Stimulated activated CD4-positive, alpha-beta T cell treated with anti-CD3 and anti-CD28 coated beads, Interleukin-4, amount 100 ng/mL, for 48 hours (primary cell): ENCODE measurements around the gene THUMPD1.
"Not testable (repeated sequence)": the region's sequence is repeated elsewhere in the genome, so short reads cannot be mapped to it uniquely, and the experiment has no call there.

ENCODE experiments used
- DNase-seq, 2 donors: peaks; one replicate each; pipeline ENCODE4 v3.0.0-alpha.2; 2020; ENCODE audit warnings: low read depth in 2 of 2

The THUMPD1 gene

DNA sequence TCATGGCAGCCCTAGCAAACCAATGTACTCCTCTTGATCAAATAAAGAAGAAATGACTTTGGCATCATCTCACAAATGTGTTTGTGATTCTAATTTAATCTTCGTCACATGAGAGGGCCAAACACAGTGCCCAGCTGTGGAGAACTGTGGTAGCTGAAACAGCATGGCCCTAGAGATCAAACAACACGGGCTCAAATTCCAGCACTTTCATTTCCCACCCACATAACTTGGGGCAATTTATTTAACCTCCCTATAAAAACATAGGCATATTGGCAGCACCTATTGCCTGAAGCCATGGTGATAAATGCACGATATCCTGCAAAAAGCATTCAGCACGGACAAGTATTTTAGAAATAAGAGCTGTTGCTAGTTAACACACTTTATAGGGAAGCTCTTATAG, 46.6 kb downstream of the THUMPD1 start:
- DNase-seq: no peak

DNA sequence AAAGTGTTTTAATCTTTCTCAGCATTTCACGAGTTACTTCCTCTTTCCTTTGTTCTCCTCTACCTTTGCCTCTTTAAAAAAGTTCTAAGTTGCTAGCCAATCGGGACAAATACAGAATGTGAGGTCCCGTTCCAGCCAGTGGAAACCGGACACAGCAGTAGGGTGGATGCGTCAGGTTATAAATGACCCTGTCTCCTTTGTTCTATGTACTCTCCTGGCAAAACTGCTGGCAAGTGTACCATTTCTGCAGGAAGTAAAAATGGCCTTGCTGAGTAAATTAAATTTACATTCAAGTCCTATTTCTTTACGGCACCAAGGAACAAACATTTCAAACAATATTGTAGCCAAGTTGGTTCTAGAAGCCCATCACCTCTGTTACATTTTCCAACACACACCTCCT, 47.5 kb downstream of the THUMPD1 start:
- not testable (repeated sequence) for DNase-seq

DNA sequence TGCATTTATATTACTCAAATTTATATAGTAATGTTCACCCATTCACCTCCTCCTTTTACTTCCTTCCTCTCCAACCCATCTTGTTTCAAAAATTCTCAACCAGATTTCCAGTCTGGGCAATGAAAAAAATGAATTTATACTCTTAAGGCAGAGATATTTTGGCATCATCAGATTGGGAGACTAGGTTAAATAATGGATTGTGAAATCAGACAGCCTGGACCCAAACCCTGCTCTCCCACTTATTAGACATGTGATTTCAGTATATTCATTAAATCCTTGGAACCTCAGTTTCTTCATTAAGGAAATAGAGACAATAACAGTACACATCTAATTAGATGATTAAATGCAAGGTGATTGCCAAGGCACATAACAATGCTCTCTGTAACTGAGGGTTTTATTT, 52.0 kb downstream of the THUMPD1 start:
- no peak for DNase-seq

DNA sequence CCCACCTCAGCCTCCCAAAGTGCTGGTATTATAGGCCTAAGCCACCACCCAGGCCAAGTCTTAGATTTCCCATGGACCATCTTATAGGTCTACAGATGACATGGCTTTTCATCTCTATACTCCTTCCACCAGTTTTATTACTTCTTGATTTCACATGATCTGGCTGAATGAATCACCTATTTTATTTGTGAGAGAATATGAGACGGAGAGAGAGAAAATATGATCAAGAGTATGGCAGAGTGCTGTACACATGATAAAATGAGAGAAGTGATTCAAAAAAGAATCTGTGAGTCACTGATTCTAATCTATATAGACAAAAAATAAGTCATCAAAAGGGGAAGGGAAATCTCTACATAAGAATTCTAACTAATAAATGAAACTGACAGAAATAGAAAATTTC, 57.8 kb downstream of the THUMPD1 start:
- no peak for DNase-seq
